ENCODE measurements around the gene C10orf143.
A peak's percentile ranks its signal among the peaks of the same experiment; 100 is the strongest.

The C10orf143 gene

DNA sequence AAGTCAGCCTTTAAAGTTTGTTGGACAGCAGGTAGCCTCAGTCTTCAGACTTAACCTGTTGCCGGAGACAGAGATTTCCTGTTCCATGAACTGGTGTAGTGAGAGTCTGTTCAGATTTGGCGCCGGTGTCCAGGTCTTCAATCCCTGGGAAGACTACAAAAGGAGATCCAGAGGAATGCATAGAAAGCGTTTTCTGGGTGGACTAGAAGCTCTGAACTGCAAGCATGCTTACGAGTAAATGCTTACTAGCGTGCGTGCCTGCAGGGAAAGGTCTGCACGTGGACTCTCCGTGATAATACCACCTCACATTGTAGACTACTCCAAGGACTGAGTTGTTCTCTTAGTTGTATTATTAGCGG lies 26.4 kb upstream of the C10orf143 start:
- Histone ChIP-seq H3K27ac (ENCODE audit: low read depth, low read length) (peak overlapping the region; percentile 55), H2AFZ (ENCODE audit: low read depth, low read length, severe bottlenecking) (peak overlapping the region; percentile 69), H3K79me2 (ENCODE audit: insufficient read depth, low read length) (peaks cover 58% of the 10 kb centered on the region)

DNA sequence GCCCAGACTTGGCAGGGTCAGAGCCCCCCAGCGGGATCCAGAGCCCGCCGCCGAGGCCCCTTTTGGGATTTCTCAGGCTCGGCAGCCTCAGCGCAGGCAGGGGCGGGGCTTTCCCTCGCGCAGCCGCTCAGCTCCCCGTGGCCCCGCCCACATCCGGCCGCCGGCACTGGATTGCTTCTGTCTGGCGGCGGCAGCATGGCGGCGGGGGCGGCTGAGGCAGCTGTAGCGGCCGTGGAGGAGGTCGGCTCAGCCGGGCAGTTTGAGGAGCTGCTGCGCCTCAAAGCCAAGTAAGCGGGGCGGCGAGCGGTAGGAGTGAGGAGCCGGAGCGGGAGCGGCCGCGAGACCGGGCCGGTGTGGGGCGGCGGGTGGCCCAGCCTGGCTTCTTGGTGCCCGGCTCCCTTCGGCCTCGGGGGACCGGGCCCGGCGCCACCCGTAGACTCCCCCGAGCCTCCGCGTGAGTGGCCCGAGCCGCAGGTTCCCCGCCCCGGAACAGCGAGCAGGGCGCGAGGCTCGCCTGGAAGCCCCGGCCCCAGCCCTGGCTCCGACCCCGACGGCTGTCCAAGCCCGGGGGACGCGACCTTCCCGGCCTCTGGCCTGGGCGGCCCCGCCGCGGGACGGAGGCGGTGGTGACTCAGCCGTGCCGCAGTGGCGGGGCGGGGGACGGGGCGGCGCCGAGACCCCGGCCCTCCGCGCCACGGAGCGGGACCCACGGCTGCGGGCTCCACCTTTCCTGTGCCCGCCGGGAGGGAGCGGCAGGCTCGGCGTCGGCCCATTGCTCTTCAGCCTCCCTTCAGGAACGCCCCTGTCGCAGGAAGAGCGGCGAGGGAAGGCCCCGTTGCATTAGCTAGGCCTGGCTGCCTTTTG lies 25.8 kb upstream of the C10orf143 start, which contains the start of gene GLRX3:
Gene GLRX3, plus strand, starts transcription at position 166 of the 864 bp plus-strand sequence. Its CDS starts 30 bp downstream, at position 196.
- Histone ChIP-seq H3K9ac (ENCODE audit: low read length) (peak within 1 kb of the TSS; percentile 92), H3K9me2 (replicated peaks; ENCODE audit: insufficient read depth, low read length) (no peaks in the 10 kb centered on the region), H3K36me3 (ENCODE audit: low read length) (no peaks in the 10 kb centered on the region), H3K27me3 (ENCODE audit: low read length) (no peaks in the 10 kb centered on the region), H3F3A (ENCODE audit: insufficient read depth) (no peaks in the 10 kb centered on the region), H3K4me2 (ENCODE audit: low read depth, low read length, poor library complexity, severe bottlenecking) (peak within 1 kb of the TSS; percentile 77), H3K27ac (ENCODE audit: low read depth, low read length) (peak within 1 kb of the TSS; percentile 55), H3K79me2 (ENCODE audit: insufficient read depth, low read length) (peaks cover 52% of the 10 kb centered on the region), H3K4me3 (ENCODE audit: insufficient read depth, low read length, poor library complexity, severe bottlenecking) (peak within 1 kb of the TSS; percentile 90), H3K9me3 (ENCODE audit: insufficient read depth, low read length) (no peaks in the 10 kb centered on the region), H4K20me1 (ENCODE audit: low read depth, low read length) (no peaks in the 10 kb centered on the region; the same call in 1 of the 2 replicates), H2AFZ (ENCODE audit: low read depth, low read length, severe bottlenecking) (peak within 1 kb of the TSS; percentile 69)
- TF ChIP-seq EZH2phosphoT487 (conservative IDR thresholded peaks at IDR 0.05; ENCODE audit: low read length) (no peak), CTCF (IDR thresholded peaks at IDR 0.05; ENCODE audit: insufficient read depth, low read length, poor library complexity, severe bottlenecking) (no peak)

More for the DNA sequence above, 26.4 kb upstream of the C10orf143 start:
- Histone ChIP-seq H3K4me3 (ENCODE audit: insufficient read depth, low read length, poor library complexity, severe bottlenecking) (peak overlapping the region; percentile 90), H3K27me3 (ENCODE audit: low read length) (no peaks in the 10 kb centered on the region), H3K36me3 (ENCODE audit: low read length) (no peaks in the 10 kb centered on the region), H3K9me2 (replicated peaks; ENCODE audit: insufficient read depth, low read length) (no peaks in the 10 kb centered on the region), H3F3A (ENCODE audit: insufficient read depth) (no peaks in the 10 kb centered on the region), H3K4me2 (ENCODE audit: low read depth, low read length, poor library complexity, severe bottlenecking) (peak overlapping the region; percentile 77), H4K20me1 (ENCODE audit: low read depth, low read length) (no peaks in the 10 kb centered on the region; the same call in 1 of the 2 replicates), H3K9ac (ENCODE audit: low read length) (peak overlapping the region; percentile 92), H3K9me3 (ENCODE audit: insufficient read depth, low read length) (no peaks in the 10 kb centered on the region)
- TF ChIP-seq EZH2phosphoT487 (conservative IDR thresholded peaks at IDR 0.05; ENCODE audit: low read length) (no peak), CTCF (IDR thresholded peaks at IDR 0.05; ENCODE audit: insufficient read depth, low read length, poor library complexity, severe bottlenecking) (no peak)

DNA sequence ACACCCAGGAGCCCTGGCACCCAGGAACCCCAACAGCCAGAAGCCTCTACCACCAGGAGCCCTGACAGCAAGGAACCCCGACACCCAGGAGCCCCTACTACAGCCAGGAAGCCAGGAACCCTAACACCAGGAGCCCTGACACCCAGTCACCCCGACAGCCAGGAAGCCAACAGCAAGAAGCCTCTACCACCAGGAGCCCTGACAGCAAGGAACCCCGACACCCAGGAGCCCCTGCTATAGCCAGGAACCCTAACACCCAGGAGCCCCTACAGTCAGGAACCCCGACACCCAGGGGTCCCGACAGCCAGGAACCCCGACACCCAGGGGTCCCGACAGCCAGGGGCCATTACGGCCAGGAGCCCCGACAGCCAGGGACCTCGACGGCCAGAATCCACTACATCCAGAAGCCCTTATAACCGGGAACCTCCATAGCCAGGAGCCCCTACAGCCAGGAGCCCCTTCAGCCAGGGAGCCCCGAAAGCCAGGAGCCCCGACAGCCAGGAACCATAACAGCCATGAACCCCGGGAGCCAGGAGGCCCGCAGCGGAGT lies 25.1 kb upstream of the C10orf143 start:
- peak overlapping the region; percentile 92 for H3K9ac ChIP-seq (ENCODE audit: low read length)
- H3F3A ChIP-seq (ENCODE audit: insufficient read depth): no peaks in the 10 kb centered on the region

More for the DNA sequence above, 25.1 kb upstream of the C10orf143 start:
- no peak overlapping the region for H3K27ac ChIP-seq (ENCODE audit: low read depth, low read length)
- H3K27me3 ChIP-seq (ENCODE audit: low read length): no peaks in the 10 kb centered on the region
- no peaks in the 10 kb centered on the region; the same call in 1 of the 2 replicates for H4K20me1 ChIP-seq (ENCODE audit: low read depth, low read length)
- peak overlapping the region; percentile 77 for H3K4me2 ChIP-seq (ENCODE audit: low read depth, low read length, poor library complexity, severe bottlenecking)
- no peaks in the 10 kb centered on the region for H3K9me2 ChIP-seq (replicated peaks; ENCODE audit: insufficient read depth, low read length)
- no peaks in the 10 kb centered on the region for H3K36me3 ChIP-seq (ENCODE audit: low read length)
- no peak for TF ChIP-seq CTCF (IDR thresholded peaks at IDR 0.05; ENCODE audit: insufficient read depth, low read length, poor library complexity, severe bottlenecking)
- TF ChIP-seq EZH2phosphoT487 (conservative IDR thresholded peaks at IDR 0.05; ENCODE audit: low read length): no peak
- peak overlapping the region; percentile 69 for H2AFZ ChIP-seq (ENCODE audit: low read depth, low read length, severe bottlenecking)
- H3K79me2 ChIP-seq (ENCODE audit: insufficient read depth, low read length): peaks cover 45% of the 10 kb centered on the region
- H3K9me3 ChIP-seq (ENCODE audit: insufficient read depth, low read length): no peaks in the 10 kb centered on the region
- peak overlapping the region; percentile 90 for H3K4me3 ChIP-seq (ENCODE audit: insufficient read depth, low read length, poor library complexity, severe bottlenecking)
